ENCODE results near the gene SPIRE2. TPM values are rescaled to one million over a fixed set of nuclear protein-coding genes. Genes with fewer than 3 reads are reported as not detected.
A peak's percentile ranks its signal among the peaks of the same experiment; 100 is the strongest.

The SPIRE2 gene
- total and polyA plus RNA-seq, 2 donors (not counting 1 experiment from before 2014, with no cell fraction given) = 0.59 to 3.8 TPM

DNA sequence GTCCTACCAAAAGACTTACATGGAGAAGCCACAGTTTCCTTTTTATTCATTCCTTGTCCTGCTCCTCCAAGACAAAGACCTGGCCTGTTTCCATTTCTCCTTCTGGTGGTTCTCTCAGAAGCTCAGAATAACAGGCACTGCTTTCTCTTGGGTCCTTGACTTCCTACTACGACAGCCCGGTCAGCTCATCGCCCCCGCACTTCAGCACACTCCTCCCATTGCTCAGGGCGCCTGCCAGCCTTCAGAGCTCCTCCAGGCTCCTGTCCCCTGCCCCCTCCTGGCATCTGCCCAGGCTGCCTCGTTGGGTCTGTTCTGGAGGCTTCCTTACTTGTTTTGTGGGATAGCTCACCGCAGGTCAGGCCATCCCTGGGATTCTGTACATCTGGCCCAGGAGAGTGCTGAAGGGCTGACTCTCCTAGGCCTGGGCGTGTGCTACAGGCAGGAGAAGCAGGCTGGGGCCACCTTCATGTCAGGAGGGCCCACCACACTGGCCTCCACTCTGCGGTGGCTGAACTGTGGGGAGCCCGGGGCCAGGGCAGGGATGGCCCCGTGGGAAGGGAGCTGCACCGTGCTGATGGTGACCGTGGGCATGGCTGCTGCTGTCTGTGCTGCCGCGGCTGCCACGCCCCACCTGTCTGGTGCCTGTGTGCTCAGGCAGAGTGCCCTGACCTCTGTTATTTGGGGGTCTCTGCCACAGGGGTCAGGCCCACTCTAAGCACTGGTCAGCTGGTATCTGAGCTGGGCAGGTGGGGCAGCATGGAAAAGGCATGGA, 62.8 kb downstream of the SPIRE2 start:
- peak in 1 of 2 donors; percentile 45 for DNase-seq (ENCODE audit: low read depth in 2 of 2)
- H4K20me1 ChIP-seq (ENCODE audit: control insufficient read depth, extremely low read depth, insufficient read depth, low read length) = no peaks in the 10 kb centered on the region
- TF ChIP-seq EZH2 (IDR thresholded peaks at IDR 0.05; ENCODE audit: low read length, missing control alignments) = no peak
- TF ChIP-seq, protein P1, sequence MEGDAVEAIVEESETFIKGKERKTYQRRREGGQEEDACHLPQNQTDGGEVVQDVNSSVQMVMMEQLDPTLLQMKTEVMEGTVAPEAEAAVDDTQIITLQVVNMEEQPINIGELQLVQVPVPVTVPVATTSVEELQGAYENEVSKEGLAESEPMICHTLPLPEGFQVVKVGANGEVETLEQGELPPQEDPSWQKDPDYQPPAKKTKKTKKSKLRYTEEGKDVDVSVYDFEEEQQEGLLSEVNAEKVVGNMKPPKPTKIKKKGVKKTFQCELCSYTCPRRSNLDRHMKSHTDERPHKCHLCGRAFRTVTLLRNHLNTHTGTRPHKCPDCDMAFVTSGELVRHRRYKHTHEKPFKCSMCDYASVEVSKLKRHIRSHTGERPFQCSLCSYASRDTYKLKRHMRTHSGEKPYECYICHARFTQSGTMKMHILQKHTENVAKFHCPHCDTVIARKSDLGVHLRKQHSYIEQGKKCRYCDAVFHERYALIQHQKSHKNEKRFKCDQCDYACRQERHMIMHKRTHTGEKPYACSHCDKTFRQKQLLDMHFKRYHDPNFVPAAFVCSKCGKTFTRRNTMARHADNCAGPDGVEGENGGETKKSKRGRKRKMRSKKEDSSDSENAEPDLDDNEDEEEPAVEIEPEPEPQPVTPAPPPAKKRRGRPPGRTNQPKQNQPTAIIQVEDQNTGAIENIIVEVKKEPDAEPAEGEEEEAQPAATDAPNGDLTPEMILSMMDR (conservative IDR thresholded peaks at IDR 0.05 in 1 of 2, IDR thresholded peaks at IDR 0.05 in 1 of 2; ENCODE audit: low read depth in 1 of 2, low read length in 2 of 2) = no peak

DNA sequence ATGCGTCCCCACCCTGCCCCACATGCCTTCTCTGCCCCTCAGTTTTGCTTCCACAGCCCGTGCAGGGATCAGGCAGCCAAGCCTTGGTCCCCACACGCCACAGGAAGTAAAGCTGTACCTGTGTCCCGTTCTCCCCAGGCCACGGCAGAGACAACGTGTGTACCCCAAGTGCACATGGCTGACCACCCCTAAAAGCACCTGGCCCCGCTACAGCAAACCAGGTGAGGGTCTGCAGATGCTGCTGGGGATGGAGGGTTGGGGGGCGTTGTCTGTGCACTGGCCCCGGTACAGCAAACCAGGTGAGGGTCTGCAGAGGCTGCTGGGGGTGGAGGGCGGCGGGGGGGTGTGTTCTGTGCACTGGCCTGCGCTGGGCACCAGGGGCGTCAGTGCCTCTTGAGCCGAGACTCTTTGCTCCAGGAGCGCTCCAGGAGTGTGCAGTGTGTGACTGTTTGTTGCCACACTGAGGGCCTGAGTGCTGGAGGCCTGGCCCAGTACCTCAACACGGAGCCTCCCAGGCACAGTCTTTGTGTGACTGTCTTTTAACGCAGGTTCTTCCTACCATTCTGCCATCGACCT, 63.9 kb downstream of the SPIRE2 start:
- DNase-seq (ENCODE audit: low read depth in 2 of 2) = no peak
- no peak overlapping the region for H3K27ac ChIP-seq (ENCODE audit: insufficient read depth, low read length)
- peaks cover 42% of the 10 kb centered on the region for H3K36me3 ChIP-seq (ENCODE audit: control insufficient read depth, insufficient read depth, low read length)
- no peak for TF ChIP-seq EZH2 (IDR thresholded peaks at IDR 0.05; ENCODE audit: low read length, missing control alignments)
- TF ChIP-seq, protein P1 (conservative IDR thresholded peaks at IDR 0.05 in 1 of 2, IDR thresholded peaks at IDR 0.05 in 1 of 2; ENCODE audit: low read depth in 1 of 2, low read length in 2 of 2) = no peak
- H3K4me1 ChIP-seq (ENCODE audit: control insufficient read depth, extremely low read depth, insufficient read depth, low read length) = no peaks in the 10 kb centered on the region
- H3K9ac ChIP-seq (ENCODE audit: insufficient read depth, low read length) = no peak overlapping the region
- H3K27me3 ChIP-seq (ENCODE audit: control insufficient read depth, insufficient read depth, low read length) = no peaks in the 10 kb centered on the region
- no peaks in the 10 kb centered on the region for H3K79me2 ChIP-seq (ENCODE audit: control insufficient read depth, insufficient read depth, low read length)
- H3K4me3 ChIP-seq (replicated peaks in 1 of 4; ENCODE audit: control extremely low read depth in 1 of 4, insufficient read depth in 1 of 4, low read depth in 3 of 4, low read length in 4 of 4) = no peak overlapping the region
- no peak overlapping the region for H2AFZ ChIP-seq (ENCODE audit: low read length)
- no peaks in the 10 kb centered on the region for H4K20me1 ChIP-seq (ENCODE audit: control insufficient read depth, extremely low read depth, insufficient read depth, low read length)
- no peak overlapping the region for H3K4me2 ChIP-seq (ENCODE audit: extremely low read depth, insufficient read depth, low read length)
- H3K9me3 ChIP-seq (ENCODE audit: control insufficient read depth, insufficient read depth, low read depth, low read length) = no peaks in the 10 kb centered on the region

More for the DNA sequence above, 62.8 kb downstream of the SPIRE2 start:
- H3K9me3 ChIP-seq (ENCODE audit: control insufficient read depth, insufficient read depth, low read depth, low read length) = no peaks in the 10 kb centered on the region
- H3K27ac ChIP-seq (ENCODE audit: insufficient read depth, low read length) = no peak overlapping the region
- no peak overlapping the region for H2AFZ ChIP-seq (ENCODE audit: low read length)
- no peaks in the 10 kb centered on the region for H3K4me1 ChIP-seq (ENCODE audit: control insufficient read depth, extremely low read depth, insufficient read depth, low read length)
- H3K27me3 ChIP-seq (ENCODE audit: control insufficient read depth, insufficient read depth, low read length) = no peaks in the 10 kb centered on the region
- H3K79me2 ChIP-seq (ENCODE audit: control insufficient read depth, insufficient read depth, low read length) = no peaks in the 10 kb centered on the region
- H3K9ac ChIP-seq (ENCODE audit: insufficient read depth, low read length) = no peak overlapping the region
- no peak overlapping the region for H3K4me2 ChIP-seq (ENCODE audit: extremely low read depth, insufficient read depth, low read length)
- peaks cover 39% of the 10 kb centered on the region for H3K36me3 ChIP-seq (ENCODE audit: control insufficient read depth, insufficient read depth, low read length)
- H3K4me3 ChIP-seq (replicated peaks in 1 of 4; ENCODE audit: control extremely low read depth in 1 of 4, insufficient read depth in 1 of 4, low read depth in 3 of 4, low read length in 4 of 4) = no peak overlapping the region

DNA sequence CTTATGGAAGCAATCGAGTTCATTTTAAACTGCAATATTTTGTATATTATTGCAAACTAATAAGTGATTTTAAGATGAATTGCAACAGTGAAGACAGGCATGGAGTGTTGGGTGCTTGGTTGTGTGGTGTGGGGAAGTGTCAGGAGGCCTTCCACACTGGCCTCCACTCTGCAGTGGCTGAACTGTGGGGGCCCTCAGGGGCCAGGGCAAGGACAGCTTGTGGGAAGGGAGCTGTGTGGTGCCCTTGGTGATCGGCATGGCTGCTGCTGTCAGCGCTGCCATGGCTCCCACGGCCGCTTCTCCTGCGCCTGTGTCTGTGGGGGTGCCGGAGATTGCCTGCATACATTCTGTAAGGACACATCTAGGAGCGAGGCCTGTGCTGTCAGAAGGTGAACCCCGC, 64.4 kb downstream of the SPIRE2 start:
- H3K36me3 ChIP-seq (ENCODE audit: control insufficient read depth, insufficient read depth, low read length) = peaks cover 38% of the 10 kb centered on the region
- TF ChIP-seq EZH2 (IDR thresholded peaks at IDR 0.05; ENCODE audit: low read length, missing control alignments) = no peak
- TF ChIP-seq, protein P1 (conservative IDR thresholded peaks at IDR 0.05 in 1 of 2, IDR thresholded peaks at IDR 0.05 in 1 of 2; ENCODE audit: low read depth in 1 of 2, low read length in 2 of 2) = no peak
- no peaks in the 10 kb centered on the region for H3K9me3 ChIP-seq (ENCODE audit: control insufficient read depth, insufficient read depth, low read depth, low read length)
- no peaks in the 10 kb centered on the region for H4K20me1 ChIP-seq (ENCODE audit: control insufficient read depth, extremely low read depth, insufficient read depth, low read length)
- no peak for DNase-seq (ENCODE audit: low read depth in 2 of 2)
- no peak overlapping the region for H2AFZ ChIP-seq (ENCODE audit: low read length)
- no peaks in the 10 kb centered on the region for H3K79me2 ChIP-seq (ENCODE audit: control insufficient read depth, insufficient read depth, low read length)
- H3K27me3 ChIP-seq (ENCODE audit: control insufficient read depth, insufficient read depth, low read length) = no peaks in the 10 kb centered on the region
- no peaks in the 10 kb centered on the region for H3K4me1 ChIP-seq (ENCODE audit: control insufficient read depth, extremely low read depth, insufficient read depth, low read length)
- H3K27ac ChIP-seq (ENCODE audit: insufficient read depth, low read length) = no peak overlapping the region
- no peak overlapping the region for H3K4me2 ChIP-seq (ENCODE audit: extremely low read depth, insufficient read depth, low read length)
- no peak overlapping the region for H3K4me3 ChIP-seq (replicated peaks in 1 of 4; ENCODE audit: control extremely low read depth in 1 of 4, insufficient read depth in 1 of 4, low read depth in 3 of 4, low read length in 4 of 4)
- H3K9ac ChIP-seq (ENCODE audit: insufficient read depth, low read length) = no peak overlapping the region

All from fibroblast of lung (primary cell).